ENCODE measurements around the gene COL8A2. TPM values are rescaled to one million over a fixed set of nuclear protein-coding genes. Genes with fewer than 3 reads are reported as not detected.

COL8A2 gene
- total RNA-seq, 1 experiment from 2014 or later, result 0.24 TPM

DNA sequence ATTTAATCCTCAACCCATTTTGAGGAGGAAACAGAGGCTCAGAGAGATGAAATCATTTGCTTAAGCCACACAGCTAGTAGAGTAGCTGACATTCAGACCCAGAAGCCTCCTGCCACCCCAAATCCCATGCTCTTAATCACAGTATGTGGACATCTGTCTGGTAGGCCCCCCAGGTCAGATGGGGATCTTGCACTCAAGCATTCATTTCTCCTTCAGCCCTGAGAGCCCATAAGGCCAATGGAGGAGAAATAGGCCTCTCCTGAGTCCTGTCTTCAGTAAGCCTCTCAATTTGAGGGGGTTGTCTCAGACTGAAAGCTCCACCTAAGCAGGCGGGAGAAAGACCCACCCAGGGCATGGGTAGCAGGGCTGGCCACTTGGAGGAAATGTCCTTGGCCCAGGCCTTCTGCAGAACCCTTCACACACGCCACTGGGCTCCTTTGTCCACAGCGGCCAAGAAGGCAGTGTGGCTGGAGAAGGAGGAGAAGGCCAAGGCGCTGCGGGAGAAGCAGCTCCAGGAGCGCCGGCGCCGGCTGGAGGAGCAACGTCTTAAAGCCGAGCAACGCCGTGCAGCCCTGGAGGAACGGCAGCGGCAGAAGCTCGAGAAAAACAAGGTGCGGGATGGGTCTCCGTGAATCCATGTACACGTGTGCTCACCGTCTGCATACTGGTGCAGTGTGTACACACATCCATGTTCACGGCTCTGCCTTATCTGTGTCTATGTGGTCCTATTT lies 47.2 kb upstream of the COL8A2 start:
- no peak overlapping the region for H3K27ac ChIP-seq (ENCODE audit: low read depth, low read length, poor library complexity, severe bottlenecking)
- BruUV-seq (replicated peaks), result no TSS peak
- H3K36me3 ChIP-seq (ENCODE audit: insufficient read depth, low read length, poor library complexity, severe bottlenecking), result peaks cover 55% of the 10 kb centered on the region
- ChIA-PET POLR2A (ENCODE audit: low non-redundant PET) (no interaction called here), CTCF (no interaction called here)
- no peak for DNase-seq (ENCODE audit: low spot score)
- no peak overlapping the region for H3K4me3 ChIP-seq (ENCODE audit: low read depth, low read length, poor library complexity, severe bottlenecking)
- no peaks in the 10 kb centered on the region for H3K9me3 ChIP-seq (ENCODE audit: low read depth, low read length, poor library complexity, severe bottlenecking)
- intact Hi-C loops (cut with micrococcal nuclease; ENCODE audit: unreplicated experiment), result no loop called here
- H3K27me3 ChIP-seq (replicated peaks; ENCODE audit: insufficient read depth, low read depth, low read length, poor library complexity), result no peaks in the 10 kb centered on the region
- no peaks in the 10 kb centered on the region for H3K4me1 ChIP-seq (ENCODE audit: insufficient read depth, low read length, poor library complexity, severe bottlenecking)
- TF ChIP-seq EZH2 (IDR thresholded peaks at IDR 0.05; ENCODE audit: borderline replicate concordance, low read depth, low read length, poor library complexity, severe bottlenecking) (no peak), CTCF (conservative IDR thresholded peaks at IDR 0.05; ENCODE audit: low read depth, low read length) (no peak)

GRCh38 chr1:36170643-36171412 lies 45.8 kb upstream of the COL8A2 start:
- peaks cover 48% of the 10 kb centered on the region for H3K36me3 ChIP-seq (ENCODE audit: insufficient read depth, low read length, poor library complexity, severe bottlenecking)
- ChIA-PET POLR2A (ENCODE audit: low non-redundant PET) (no interaction called here), CTCF (no interaction called here)
- DNase-seq (ENCODE audit: low spot score), result no peak
- intact Hi-C loops (cut with micrococcal nuclease; ENCODE audit: unreplicated experiment), result no loop called here
- H3K4me1 ChIP-seq (ENCODE audit: insufficient read depth, low read length, poor library complexity, severe bottlenecking), result no peaks in the 10 kb centered on the region
- TF ChIP-seq CTCF (conservative IDR thresholded peaks at IDR 0.05; ENCODE audit: low read depth, low read length) (no peak), EZH2 (IDR thresholded peaks at IDR 0.05; ENCODE audit: borderline replicate concordance, low read depth, low read length, poor library complexity, severe bottlenecking) (no peak)
- no peaks in the 10 kb centered on the region for H3K27me3 ChIP-seq (replicated peaks; ENCODE audit: insufficient read depth, low read depth, low read length, poor library complexity)
- H3K4me3 ChIP-seq (ENCODE audit: low read depth, low read length, poor library complexity, severe bottlenecking), result no peak overlapping the region
- no peaks in the 10 kb centered on the region for H3K9me3 ChIP-seq (ENCODE audit: low read depth, low read length, poor library complexity, severe bottlenecking)
- BruUV-seq (replicated peaks), result no TSS peak
- no peak overlapping the region for H3K27ac ChIP-seq (ENCODE audit: low read depth, low read length, poor library complexity, severe bottlenecking)

GRCh38 chr1:36168514-36168913 lies 43.5 kb upstream of the COL8A2 start:
- Histone ChIP-seq H3K27ac (ENCODE audit: low read depth, low read length, poor library complexity, severe bottlenecking) (no peak overlapping the region), H3K36me3 (ENCODE audit: insufficient read depth, low read length, poor library complexity, severe bottlenecking) (peaks cover 27% of the 10 kb centered on the region), H3K4me3 (ENCODE audit: low read depth, low read length, poor library complexity, severe bottlenecking) (no peak overlapping the region), H3K27me3 (replicated peaks; ENCODE audit: insufficient read depth, low read depth, low read length, poor library complexity) (no peaks in the 10 kb centered on the region), H3K4me1 (ENCODE audit: insufficient read depth, low read length, poor library complexity, severe bottlenecking) (no peaks in the 10 kb centered on the region), H3K9me3 (ENCODE audit: low read depth, low read length, poor library complexity, severe bottlenecking) (no peaks in the 10 kb centered on the region)
- intact Hi-C loops (cut with micrococcal nuclease; ENCODE audit: unreplicated experiment), result no loop called here
- ChIA-PET CTCF (no interaction called here), POLR2A (ENCODE audit: low non-redundant PET) (interaction anchor here (0.7 kb wide), 1 partner anchor 19 kb away, joined by 4 read pairs; no protein-coding TSS in a partner anchor)
- no peak for DNase-seq (ENCODE audit: low spot score)
- no TSS peak for BruUV-seq (replicated peaks)
- TF ChIP-seq CTCF (conservative IDR thresholded peaks at IDR 0.05; ENCODE audit: low read depth, low read length) (no peak), EZH2 (IDR thresholded peaks at IDR 0.05; ENCODE audit: borderline replicate concordance, low read depth, low read length, poor library complexity, severe bottlenecking) (no peak)

Data from A673 (cell line).